Measurements from ENCODE around the gene RPS6KA3. TPM values are rescaled to one million over a fixed set of nuclear protein-coding genes. Genes with fewer than 3 reads are reported as not detected.

The RPS6KA3 gene
- polyA plus RNA-seq, 1 donor (not counting 4 experiments of a cell fraction or from before 2014, with no cell fraction given): 32.1 TPM

GRCh38 chrX:20225488-20225833 lies 41.2 kb downstream of the RPS6KA3 start:
- H3K36me3 ChIP-seq (ENCODE audit: control insufficient read depth in 2 of 2, extremely low read depth in 1 of 2, insufficient read depth in 2 of 2, low read length in 2 of 2): peaks cover 0 to 3% of the 10 kb centered on the region in 2 experiments
- H4K20me1 ChIP-seq (ENCODE audit: control insufficient read depth, extremely low read depth, insufficient read depth, low read length): no peaks in the 10 kb centered on the region
- H3K9me1 ChIP-seq (ENCODE audit: control insufficient read depth, extremely low read depth, insufficient read depth, low read length): no peaks in the 10 kb centered on the region
- H2AFZ ChIP-seq (ENCODE audit: control insufficient read depth, low read length): no peak overlapping the region
- DNase-seq (ENCODE audit: low read depth, low spot score) (no peak), FAIRE-seq (no peak)
- no peak for TF ChIP-seq EZH2 (IDR thresholded peaks at IDR 0.05; ENCODE audit: low read length)
- no peak for TF ChIP-seq CTCF (optimal IDR thresholded peaks at IDR 0.05 in 1 of 3, IDR thresholded peaks at IDR 0.05 in 1 of 3, conservative IDR thresholded peaks at IDR 0.05 in 1 of 3; ENCODE audit: extremely low read depth in 1 of 3, insufficient read depth in 2 of 3, low read length in 3 of 3)
- H3K79me2 ChIP-seq (ENCODE audit: control insufficient read depth, insufficient read depth, low read length): no peaks in the 10 kb centered on the region
- no peaks in the 10 kb centered on the region for H3K9me3 ChIP-seq (ENCODE audit: control insufficient read depth, low read depth, low read length)
- H3K27ac ChIP-seq (ENCODE audit: control insufficient read depth, insufficient read depth, low read length): no peak overlapping the region
- H3K4me2 ChIP-seq (ENCODE audit: control insufficient read depth, extremely low read depth, insufficient read depth, low read depth, low read length): no peak overlapping the region
- no peaks in the 10 kb centered on the region for H3K27me3 ChIP-seq (ENCODE audit: control insufficient read depth, extremely low read depth, insufficient read depth, low read length)
- no peak overlapping the region for H3K4me3 ChIP-seq (ENCODE audit: control insufficient read depth in 2 of 3, extremely low read depth in 1 of 3, insufficient read depth in 2 of 3, low read depth in 1 of 3, low read length in 3 of 3)
- H3K9ac ChIP-seq (ENCODE audit: control insufficient read depth, extremely low read depth, insufficient read depth, low read length): no peak overlapping the region
- dilution Hi-C loops (cut with MboI; ENCODE audit: extremely low pct_ligation_motif_present, low sequenced_read_pairs): no loop called here
- H3K4me1 ChIP-seq (ENCODE audit: control insufficient read depth, extremely low read depth, insufficient read depth, low read length): no peaks in the 10 kb centered on the region

GRCh38 chrX:20224814-20225487 lies 41.8 kb downstream of the RPS6KA3 start:
- Histone ChIP-seq H3K9me1 (ENCODE audit: control insufficient read depth, extremely low read depth, insufficient read depth, low read length) (no peaks in the 10 kb centered on the region), H3K27ac (ENCODE audit: control insufficient read depth, insufficient read depth, low read length) (no peak overlapping the region), H3K27me3 (ENCODE audit: control insufficient read depth, extremely low read depth, insufficient read depth, low read length) (no peaks in the 10 kb centered on the region), H3K4me2 (ENCODE audit: control insufficient read depth, extremely low read depth, insufficient read depth, low read depth, low read length) (no peak overlapping the region), H3K4me1 (ENCODE audit: control insufficient read depth, extremely low read depth, insufficient read depth, low read length) (no peaks in the 10 kb centered on the region), H3K9ac (ENCODE audit: control insufficient read depth, extremely low read depth, insufficient read depth, low read length) (no peak overlapping the region), H4K20me1 (ENCODE audit: control insufficient read depth, extremely low read depth, insufficient read depth, low read length) (no peaks in the 10 kb centered on the region), H2AFZ (ENCODE audit: control insufficient read depth, low read length) (no peak overlapping the region), H3K79me2 (ENCODE audit: control insufficient read depth, insufficient read depth, low read length) (no peaks in the 10 kb centered on the region), H3K9me3 (ENCODE audit: control insufficient read depth, low read depth, low read length) (no peaks in the 10 kb centered on the region), H3K36me3 (ENCODE audit: control insufficient read depth in 2 of 2, extremely low read depth in 1 of 2, insufficient read depth in 2 of 2, low read length in 2 of 2) (peaks cover 0 to 3% of the 10 kb centered on the region in 2 experiments), H3K4me3 (ENCODE audit: control insufficient read depth in 2 of 3, extremely low read depth in 1 of 3, insufficient read depth in 2 of 3, low read depth in 1 of 3, low read length in 3 of 3) (no peak overlapping the region)
- TF ChIP-seq EZH2 (IDR thresholded peaks at IDR 0.05; ENCODE audit: low read length) (no peak), CTCF (optimal IDR thresholded peaks at IDR 0.05 in 1 of 3, IDR thresholded peaks at IDR 0.05 in 1 of 3, conservative IDR thresholded peaks at IDR 0.05 in 1 of 3; ENCODE audit: extremely low read depth in 1 of 3, insufficient read depth in 2 of 3, low read length in 3 of 3) (no peak)
- DNase-seq (ENCODE audit: low read depth, low spot score): no peak
- no peak for FAIRE-seq
- dilution Hi-C loops (cut with MboI; ENCODE audit: extremely low pct_ligation_motif_present, low sequenced_read_pairs): no loop called here

Measured in keratinocyte (primary cell).